ENCODE data around the gene SELENOI. TPM values are rescaled to one million over a fixed set of nuclear protein-coding genes. Genes with fewer than 3 reads are reported as not detected.

The SELENOI gene
- total RNA-seq, 1 donor from 2014 or later = 14.5 TPM

DNA sequence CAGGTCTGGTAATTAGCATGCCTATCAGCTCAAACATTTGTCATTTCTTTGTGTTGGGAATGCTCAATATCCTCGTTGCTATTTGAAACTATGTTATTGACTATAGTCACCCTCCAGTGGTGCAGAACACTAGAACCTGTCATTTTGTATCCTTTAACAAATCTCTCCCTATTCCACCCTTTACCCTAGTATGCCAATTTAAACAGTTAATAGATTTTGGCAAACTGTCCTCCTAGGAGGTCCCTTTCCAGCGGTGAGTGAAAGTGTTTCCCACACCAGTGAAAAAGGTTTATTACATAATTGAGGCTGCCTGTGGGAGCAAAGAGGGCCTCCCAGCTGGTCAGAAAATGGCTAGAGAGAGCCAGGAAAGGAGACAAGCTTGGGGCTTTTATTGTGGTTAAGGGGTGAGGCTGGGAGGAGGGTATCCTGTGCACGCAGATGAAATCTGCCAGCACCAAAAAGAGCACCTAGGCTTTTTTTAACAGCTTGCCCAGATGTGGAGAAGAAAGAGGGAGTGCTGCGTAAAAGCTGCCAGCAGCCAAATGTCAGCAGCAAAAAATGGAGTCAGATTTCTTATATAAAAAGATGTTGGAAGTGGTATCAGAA lies 53.9 kb downstream of the SELENOI start:
- ATAC-seq = no peak
- intact Hi-C loops (cut with micrococcal nuclease) = no loop called here
- no peak for DNase-seq

DNA sequence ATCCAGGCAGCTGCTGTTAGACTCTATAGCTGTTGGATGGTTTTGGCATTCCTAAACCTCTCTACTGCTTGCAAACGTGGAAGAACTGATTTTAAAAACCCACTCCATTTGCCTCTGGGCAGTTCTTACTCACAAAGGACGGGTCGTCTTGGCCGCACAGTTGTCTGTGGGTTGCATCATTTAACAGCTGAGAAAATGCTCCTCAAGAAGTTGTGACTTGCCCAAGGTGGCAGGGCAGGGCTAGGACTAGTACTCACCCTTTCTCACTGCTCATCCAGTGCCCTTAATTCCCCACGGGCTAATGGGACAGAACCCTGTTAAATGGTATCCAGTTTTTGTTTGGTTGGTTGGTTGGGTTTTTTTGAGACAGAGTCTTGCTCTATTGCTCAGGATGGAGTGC lies 54.8 kb downstream of the SELENOI start:
- intact Hi-C loops (cut with micrococcal nuclease) = no loop called here
- DNase-seq (no peak), ATAC-seq (no peak)

DNA sequence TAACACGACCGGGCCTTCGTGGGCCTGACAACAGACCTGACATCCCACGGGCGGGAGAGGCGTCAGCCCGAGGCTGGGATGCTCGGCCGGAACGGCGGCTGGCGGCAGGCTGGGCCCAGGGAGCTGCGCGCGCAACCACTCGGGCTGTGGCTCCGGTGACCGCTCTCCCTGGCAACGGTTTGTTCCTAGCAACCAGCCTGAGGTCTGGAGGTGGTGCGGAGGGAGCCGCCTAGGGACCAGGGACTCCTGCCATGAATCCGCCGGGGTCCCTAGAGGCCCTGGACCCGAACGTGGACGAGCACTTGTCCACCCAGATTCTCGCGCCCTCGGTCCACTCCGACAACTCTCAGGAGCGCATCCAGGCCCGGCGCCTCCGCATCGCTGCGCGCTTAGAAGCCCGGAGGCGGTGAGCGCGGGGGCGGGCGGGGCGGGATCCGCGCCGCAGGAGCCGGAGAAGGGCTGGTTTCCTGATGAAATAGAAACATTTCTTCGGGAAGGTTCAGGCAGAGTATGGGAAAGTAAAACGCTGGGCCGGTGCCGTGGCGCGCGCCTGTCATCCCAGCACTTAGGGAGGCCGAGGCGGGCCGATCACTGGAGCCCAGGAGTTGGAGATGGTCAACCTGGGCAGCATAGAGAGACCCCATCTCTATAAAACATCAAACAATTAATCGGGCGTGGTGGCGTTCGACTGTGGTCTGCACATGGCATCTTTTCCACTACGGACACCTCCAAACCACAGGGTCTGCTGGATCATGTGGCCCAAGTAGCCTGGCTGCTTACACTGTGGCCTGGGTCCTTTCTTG lies 56.0 kb downstream of the SELENOI start, which contains the start of gene DRC1:
Gene DRC1 (plus strand): TSS at position 182 of the 803 bp plus-strand sequence. CDS start 70 bp downstream, at position 252.
- intact Hi-C loops (cut with micrococcal nuclease) = no loop called here
- ATAC-seq = peak; percentile 87
- peak; percentile 69 for DNase-seq

DNA sequence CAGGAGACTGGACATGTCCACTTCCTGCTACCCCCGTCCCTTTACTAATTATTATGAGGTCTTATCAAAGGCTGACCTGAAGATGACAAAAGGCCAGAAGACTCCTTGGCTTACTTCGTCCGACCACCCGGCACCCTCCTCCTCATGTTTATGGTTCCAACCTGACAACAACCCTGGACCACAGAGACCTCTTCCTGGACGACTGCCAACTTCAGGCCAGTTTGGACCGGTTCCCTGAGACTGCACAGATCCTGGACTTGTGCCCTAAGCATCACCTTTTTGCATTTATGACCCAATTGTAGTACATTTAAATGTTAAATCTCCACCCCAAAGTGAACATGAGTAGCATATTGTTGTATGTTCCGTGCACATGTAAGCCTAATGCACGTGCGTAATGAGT lies 61.6 kb downstream of the SELENOI start:
- no peak for ATAC-seq
- intact Hi-C loops (cut with micrococcal nuclease) = no loop called here
- no peak for DNase-seq

DNA sequence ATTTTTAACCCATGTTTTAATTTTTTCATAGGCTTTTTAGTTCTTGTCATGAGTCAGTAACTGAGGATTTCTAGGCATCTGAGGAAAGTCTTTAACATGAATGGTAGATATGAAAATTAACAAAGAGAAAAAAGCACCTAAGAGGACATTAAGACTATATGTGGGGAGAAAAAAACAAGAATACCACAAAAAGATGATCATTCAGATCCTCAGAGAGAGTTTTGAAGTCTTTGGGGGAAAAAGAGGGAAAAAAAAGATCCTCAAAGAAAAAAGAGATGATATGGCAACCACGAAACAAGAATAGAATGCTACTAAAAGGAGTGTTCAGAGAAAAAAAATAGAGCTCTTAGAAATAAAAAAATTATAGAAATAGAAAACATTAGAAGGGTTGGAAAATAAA lies 63.8 kb downstream of the SELENOI start:
- intact Hi-C loops (cut with micrococcal nuclease) = no loop called here
- ATAC-seq (no peak), DNase-seq (no peak)

DNA sequence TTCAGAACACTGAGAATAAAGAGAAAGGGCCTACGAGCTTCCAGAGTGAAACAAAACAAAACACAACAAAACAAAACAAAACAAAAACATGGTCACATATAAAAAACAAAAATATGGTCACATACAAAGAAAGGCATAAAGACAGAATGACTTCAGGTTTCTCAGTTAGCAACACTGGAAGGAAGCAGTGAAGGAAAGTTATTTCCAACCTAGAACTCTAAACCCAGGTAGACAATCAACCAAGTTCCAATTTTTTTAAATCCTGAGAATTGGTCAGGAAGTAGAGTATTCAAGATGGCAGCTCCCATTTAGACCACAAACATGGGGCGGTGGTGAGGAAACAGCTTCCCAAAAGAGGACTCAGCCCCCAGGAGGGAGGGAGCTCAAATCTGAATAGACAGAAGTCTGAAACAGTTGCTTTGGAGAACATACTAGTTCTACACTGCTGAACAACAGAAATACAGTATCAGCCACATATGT lies 64.9 kb downstream of the SELENOI start:
- DNase-seq (no peak), ATAC-seq (no peak)
- intact Hi-C loops (cut with micrococcal nuclease) = no loop called here

DNA sequence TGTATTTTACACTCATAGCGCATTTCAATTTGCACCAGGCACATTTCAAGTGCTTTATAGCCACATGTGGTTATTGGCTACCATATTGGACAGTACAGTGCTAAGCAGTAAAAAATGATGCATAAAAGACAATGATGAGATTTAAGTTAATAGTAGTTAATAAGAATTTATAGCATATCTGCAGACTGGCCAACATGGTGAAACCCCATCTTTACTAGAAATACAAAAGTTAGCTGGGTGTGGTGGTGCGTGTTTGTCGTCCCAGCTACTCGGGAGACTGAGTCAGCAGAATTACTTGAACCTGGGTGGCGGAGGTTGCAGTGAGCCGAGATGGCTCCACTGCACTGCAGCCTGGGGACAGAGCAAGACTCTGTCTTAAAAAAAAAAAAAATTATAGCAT lies 65.5 kb downstream of the SELENOI start:
- ATAC-seq (no peak), DNase-seq (no peak)
- intact Hi-C loops (cut with micrococcal nuclease) = no loop called here

DNA sequence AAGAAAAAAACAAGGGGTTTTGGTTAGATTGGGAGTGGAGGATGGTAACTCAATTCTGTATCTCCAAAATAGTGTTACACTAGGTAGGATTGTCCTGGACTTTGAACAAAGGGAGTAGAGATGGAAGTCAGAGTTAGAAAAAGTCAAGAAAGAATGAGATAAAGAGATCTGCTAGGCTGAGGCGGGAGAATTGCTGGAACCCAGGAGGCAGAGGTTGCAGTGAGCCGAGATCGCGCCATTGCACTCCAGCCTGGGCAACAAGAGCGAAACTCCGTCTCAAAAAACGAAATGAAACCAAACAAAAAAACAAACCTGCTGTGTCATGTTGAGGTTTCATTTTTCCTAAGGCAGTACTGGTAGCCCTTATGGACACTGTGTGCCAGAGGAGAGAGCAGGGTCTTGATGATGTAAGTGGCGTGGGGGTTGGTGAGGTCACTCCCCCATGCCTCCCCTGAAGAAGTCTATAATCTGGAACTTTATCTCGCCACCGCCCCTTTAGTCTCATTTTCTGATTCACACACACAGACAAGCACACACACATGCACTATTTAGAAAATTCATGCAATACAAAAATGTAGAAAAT lies 66.2 kb downstream of the SELENOI start:
- ATAC-seq (no peak), DNase-seq (no peak)
- intact Hi-C loops (cut with micrococcal nuclease) = no loop called here

DNA sequence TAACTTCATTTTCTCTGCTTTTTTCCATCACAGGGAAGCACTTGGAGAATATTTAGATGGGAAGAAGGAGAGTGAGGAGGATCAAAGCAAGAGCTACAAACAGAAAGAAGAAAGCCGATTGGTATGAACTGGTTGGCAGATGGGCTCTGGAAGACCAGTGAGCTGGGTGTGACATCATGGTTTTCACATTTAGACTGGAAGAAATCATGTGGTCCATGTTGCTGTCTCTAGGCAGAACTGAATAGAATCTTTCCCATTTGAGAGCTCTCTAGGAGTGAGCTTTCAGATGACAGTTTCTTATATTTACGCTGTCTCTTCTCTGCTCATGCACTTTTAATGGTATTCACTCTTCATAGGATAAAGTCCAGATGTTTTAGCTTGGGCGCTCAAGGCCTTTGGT lies 68.4 kb downstream of the SELENOI start:
- ATAC-seq (no peak), DNase-seq (no peak)
- intact Hi-C loops (cut with micrococcal nuclease) = no loop called here

DNA sequence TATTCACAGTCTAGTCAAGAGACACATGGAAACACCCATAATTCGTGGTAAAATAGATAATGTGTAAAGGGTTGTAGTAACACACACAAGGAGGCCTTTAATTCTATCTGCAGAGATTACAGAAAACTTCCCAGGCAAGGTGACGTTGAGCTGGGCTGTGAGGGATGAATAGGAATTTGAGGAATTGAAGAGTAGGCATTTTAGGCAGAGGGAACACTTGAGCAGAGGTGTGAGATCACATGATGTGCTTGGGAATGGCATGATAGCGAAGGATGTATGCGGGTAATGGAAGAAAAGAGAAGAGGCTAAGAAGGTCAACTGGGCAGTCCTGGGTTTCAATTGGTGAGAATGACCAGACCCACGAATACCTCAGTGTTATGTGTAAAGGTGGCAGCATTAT lies 76.0 kb downstream of the SELENOI start:
- DNase-seq (no peak), ATAC-seq (no peak)
- intact Hi-C loops (cut with micrococcal nuclease) = no loop called here

DNA sequence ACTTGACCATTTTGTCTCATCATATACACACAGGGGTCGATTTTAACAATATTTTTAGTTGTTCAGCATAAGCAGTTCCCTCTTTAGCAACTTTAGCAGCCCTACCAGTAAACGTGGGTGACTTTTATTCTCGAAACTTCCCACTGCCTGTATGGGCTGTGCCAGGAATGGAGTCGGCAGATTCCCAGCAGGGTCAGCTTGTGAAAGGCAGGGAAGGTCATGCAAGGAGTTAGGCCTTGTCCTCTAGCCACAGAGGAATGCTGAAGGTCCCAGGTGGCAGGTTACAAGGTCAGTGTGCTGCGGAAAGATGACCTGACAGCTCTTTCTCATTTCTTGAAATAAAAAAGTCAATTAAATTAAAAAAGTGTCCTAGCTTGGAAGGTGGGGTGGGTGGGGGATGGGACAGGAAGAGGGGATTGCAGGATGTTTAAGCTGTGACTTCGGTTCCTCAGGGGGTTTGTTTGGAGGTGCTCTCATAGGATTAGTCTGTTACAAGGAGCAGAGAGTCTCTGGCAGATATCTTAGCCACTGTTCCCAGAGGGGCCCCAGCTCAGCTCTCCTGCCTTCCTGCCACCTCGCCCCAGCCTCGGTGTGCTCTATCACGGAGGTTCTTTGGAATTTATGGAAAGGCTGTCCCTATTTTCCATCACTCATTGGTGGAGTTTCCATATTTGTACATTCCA lies 77.1 kb downstream of the SELENOI start:
- ATAC-seq = no peak
- intact Hi-C loops (cut with micrococcal nuclease) = no loop called here

DNA sequence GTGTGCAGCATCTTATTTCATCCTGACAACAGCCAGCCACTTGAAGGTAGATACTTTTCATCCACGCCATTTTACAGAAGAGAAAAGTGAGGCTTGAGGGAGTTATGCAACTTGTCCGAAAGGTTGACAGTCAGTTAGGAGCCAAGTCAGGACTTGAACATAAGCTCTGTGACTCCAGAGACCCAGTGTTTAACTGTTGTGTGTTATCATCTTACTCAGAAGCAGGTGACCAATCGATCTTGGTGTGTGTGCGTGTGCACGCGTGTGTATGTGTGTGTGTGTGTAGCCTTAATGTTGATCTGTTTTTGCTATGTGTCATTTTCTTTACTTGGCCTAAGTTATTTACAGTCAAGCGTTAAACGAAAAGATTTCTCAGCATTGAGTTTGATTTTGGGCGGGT lies 77.8 kb downstream of the SELENOI start:
- intact Hi-C loops (cut with micrococcal nuclease) = no loop called here
- DNase-seq (no peak), ATAC-seq (no peak)

More for the DNA sequence above, 77.1 kb downstream of the SELENOI start:
- DNase-seq = no peak

DNA sequence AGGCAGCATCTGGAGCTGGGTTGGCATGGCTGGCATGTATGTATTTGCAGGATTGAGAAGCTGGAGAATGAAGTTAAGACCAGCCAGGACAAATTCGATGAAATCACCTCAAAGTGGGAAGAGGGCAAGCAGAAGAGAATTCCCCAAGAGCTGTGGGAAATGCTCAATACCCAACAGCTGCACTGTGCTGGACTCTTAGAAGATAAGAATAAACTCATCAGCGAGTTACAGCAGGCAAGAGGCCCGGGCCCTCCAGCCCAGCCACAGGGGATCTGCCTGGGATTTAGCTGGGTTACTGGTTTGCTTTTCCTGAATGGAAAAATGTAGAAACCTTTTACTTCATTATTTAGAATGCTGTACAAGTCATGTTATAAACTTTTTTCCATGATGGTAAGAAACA lies 78.3 kb downstream of the SELENOI start:
- DNase-seq (no peak), ATAC-seq (no peak)
- intact Hi-C loops (cut with micrococcal nuclease) = no loop called here

DNA sequence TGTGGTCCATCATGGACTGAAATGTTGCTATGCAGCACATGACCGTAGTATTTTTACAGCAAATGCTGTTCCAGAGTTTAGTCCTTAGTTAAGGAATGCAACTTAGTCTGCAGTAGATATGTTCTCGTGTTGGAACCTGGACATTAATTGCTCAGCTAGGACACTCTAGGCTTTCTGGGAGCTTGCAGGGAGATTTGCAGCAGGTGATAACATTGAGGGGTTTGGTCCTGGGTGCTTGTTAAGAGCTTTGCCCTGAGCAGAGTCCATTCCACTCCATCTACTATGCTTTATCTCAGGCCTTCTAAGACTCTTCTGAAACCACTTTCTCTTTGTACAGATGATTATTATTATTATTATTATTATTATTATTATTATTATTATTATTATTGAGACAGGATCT lies 82.9 kb downstream of the SELENOI start:
- no peak for ATAC-seq
- no peak for DNase-seq
- intact Hi-C loops (cut with micrococcal nuclease) = no loop called here

DNA sequence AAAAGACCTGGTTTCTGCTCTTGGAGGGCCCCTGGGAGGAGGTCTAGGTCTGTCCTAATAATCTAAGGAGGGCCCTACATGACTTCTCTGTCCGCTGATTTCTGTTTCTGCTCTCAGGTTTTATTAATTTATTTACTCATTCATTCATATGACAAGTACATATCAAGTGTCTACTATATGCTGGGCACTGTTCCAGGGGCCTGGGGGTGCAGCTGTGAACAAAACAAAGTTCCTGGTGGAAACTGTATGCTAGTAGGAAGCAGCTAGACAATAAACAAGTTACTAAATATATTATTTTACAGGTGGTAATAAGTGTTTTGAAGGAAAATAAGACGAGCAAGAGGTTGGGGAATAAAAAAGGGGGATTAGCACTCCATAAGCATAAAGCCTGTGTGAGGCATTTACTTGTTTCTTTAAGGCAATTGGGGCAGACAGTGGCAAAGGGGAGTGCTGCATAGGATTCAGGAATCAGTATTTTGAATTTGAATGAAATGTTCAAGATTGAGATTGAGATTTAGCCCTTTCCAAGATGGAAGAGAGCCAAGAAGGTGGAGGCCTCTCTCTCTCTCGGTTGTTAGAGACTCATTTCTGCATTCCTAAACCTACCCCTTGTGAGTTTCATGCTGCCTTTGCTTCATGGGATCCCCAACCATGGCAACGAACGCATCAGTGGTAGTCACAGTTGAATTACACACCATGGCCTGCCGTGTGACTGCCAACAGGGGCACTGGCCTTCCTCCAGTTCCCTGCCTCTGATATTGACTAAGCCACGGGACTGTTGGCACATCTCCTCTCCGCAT lies 84.0 kb downstream of the SELENOI start:
- ATAC-seq (peak; percentile 94), DNase-seq (peak; percentile 70)
- intact Hi-C loops (cut with micrococcal nuclease) = no loop called here

DNA sequence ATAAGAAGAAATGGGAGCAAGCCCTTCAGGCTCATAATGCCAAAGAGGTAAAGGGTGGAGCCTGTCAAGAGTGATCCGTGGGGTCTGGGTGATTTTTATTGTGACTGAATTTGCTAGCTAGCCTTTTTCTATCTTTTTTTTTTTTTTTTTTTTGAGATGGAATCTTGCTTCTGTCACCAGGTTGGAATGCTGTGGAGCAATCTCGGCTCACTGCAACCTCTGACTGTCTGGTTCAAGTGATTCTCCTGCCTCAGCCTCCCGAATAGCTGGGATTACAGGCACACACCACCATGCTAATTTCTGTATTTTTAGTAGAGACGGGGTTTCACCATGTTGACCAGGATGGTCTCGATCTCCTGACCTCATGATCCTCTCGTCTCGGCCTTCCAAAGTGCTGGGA lies 84.9 kb downstream of the SELENOI start:
- ATAC-seq (no peak), DNase-seq (no peak)
- intact Hi-C loops (cut with micrococcal nuclease) = no loop called here

DNA sequence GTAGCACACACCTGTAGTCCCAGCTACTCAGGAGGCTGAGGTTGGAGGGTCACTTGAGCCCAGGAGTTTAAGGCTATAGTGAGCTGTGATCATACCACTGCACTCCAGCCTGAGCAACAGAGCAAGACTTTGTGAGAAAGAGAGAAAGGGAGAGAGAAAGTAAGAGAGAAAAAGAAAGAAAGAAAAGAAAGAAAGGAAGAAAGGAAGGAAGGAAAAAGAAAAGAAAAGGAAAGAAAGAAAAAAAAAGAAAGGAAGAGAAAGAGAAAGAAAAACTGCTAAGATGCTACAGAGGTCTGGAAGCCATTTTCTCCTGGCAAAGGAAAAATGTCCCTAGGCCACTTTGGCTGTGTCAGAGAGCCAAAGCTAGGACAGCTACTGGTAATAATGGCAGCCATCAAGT lies 86.4 kb downstream of the SELENOI start:
- DNase-seq = no peak
- intact Hi-C loops (cut with micrococcal nuclease) = no loop called here
- no peak for ATAC-seq

DNA sequence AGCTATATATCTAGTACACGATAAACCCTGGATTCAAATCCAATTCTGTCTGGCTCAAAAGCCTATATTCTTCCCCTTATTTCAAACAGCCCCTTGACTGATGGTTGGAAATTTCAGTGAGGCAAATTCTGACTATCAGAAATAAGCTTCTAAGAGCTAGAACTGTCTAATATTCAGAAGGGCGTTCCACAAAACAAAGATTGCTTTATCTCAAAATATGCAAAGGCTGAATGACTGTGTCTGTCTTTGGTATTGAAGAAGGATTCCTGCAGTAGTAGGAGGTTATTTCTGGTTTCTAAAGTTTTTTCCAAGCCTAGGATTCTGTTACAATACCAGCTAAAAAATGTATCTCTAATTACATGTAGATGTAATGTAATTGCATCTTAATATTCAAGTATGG lies 86.9 kb downstream of the SELENOI start:
- DNase-seq = no peak
- intact Hi-C loops (cut with micrococcal nuclease) = no loop called here
- no peak for ATAC-seq

DNA sequence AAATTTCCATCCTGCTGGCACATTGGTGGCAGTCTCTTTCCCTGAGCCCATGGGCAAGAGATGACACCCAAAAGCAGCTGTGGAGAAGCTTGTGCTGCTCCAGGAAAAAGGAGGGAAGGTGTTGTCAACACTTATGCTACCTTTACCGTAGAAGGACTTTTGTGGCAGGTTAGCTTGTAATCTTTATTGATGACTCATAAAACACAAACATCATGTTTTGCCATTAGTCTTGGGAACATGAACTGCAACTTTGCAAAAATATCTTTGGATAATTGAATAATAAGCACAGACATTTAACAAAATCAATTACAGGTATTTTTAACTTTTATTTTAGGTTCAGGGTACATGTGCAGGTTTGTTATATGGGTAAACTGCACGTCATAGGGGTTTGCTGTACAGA lies 89.2 kb downstream of the SELENOI start:
- intact Hi-C loops (cut with micrococcal nuclease) = no loop called here

More for the DNA sequence above, 89.2 kb downstream of the SELENOI start:
- DNase-seq (no peak), ATAC-seq (no peak)

Data from left ventricle myocardium superior (tissue), 1 donor.